HepG2 (cell line): ENCODE results near the gene ZNF556. TPM values are rescaled to one million over a fixed set of nuclear protein-coding genes. Genes with fewer than 3 reads are reported as not detected.

Experiments used
- ATAC-seq: fragments of 200-7000 bp; cut with Tn5 transposase; 3 replicates; pipeline ENCODE4 v1.9.1; 2020; ENCODE audit warnings: mild to moderate bottlenecking, moderate library complexity
- BruUV-seq: library from RNA; stranded (reverse); fragments of 400-500 nt; replicated peaks from 2 replicates; lab custom pipeline; 2021; lab: Mats Ljungman, UMichigan
- CTCF ChIA-PET: fragments of 300-600 bp; formaldehyde crosslinking; extraction: SDS; loops from one replicate; lab custom pipeline; 2021; ENCODE audit warnings: low total read pairs, inconsistent platforms, low intra/inter-chr PET ratio; lab: Yijun Ruan, JAX
- POLR2A ChIA-PET: fragments of 350-600 bp; sonication (Branson Sonifier 250); formaldehyde crosslinking; loops from one replicate; lab custom pipeline; 2020; ENCODE audit warnings: antibody characterized with exemption, inconsistent platforms; lab: Yijun Ruan, JAX
- DNase-seq: peaks from one replicate; pipeline ENCODE4 v3.0.0-alpha.2; 2015; ENCODE audit warnings: low spot score
- FAIRE-seq: peaks from 3 replicates; lab custom pipeline; 2011; peaks lifted over from hg19 to GRCh38; lab: Jason Lieb, UNC
- H2AFZ ChIP-seq: one replicate; pipeline ENCODE4 v1.6.1; 2011; ENCODE audit warnings: low read length, inconsistent platforms
- H3K27ac ChIP-seq: fragments of 300-600 bp; 3 replicates; pipeline ENCODE4 v1.8.0; 2011; ENCODE audit warnings: mixed run types, mild to moderate bottlenecking, mixed read lengths, low read length, inconsistent platforms; ENCODE audit not compliant: insufficient read depth; ENCODE audit errors: extremely low read length
- H3K27me3 ChIP-seq, 2 experiments: fragments of 200-600 bp in 1 of 2; 2 replicates in 1 of 2; 3 replicates in 1 of 2; pipeline versions ENCODE4 v1.6.0 to v1.8.0; 2011; ENCODE audit warnings: low read length in 2 of 2, mild to moderate bottlenecking in 2 of 2, moderate library complexity in 2 of 2, inconsistent platforms in 1 of 2; ENCODE audit not compliant: insufficient read depth in 2 of 2, control insufficient read depth in 1 of 2
- H3K36me3 ChIP-seq, 2 experiments: fragments of 200-600 bp in 1 of 2; replicated peaks in 1 of 2; 2 replicates in 1 of 2; 3 replicates in 1 of 2; pipeline versions ENCODE4 v1.5.1 to v1.8.0; 2011; ENCODE audit warnings: low read length in 2 of 2, inconsistent platforms in 1 of 2; ENCODE audit not compliant: insufficient read depth in 2 of 2, control insufficient read depth in 1 of 2
- H3K4me1 ChIP-seq: 2 replicates; pipeline ENCODE4 v1.5.1; 2012; ENCODE audit warnings: low read length, inconsistent platforms; ENCODE audit not compliant: insufficient read depth
- H3K4me2 ChIP-seq: 2 replicates; pipeline ENCODE4 v1.6.0; 2011; ENCODE audit warnings: low read depth, low read length, inconsistent platforms
- H3K4me3 ChIP-seq, 3 experiments: fragments of 200-600 bp in 1 of 3; sonication (generic), shearing (Covaris generic) in 1 of 3; replicated peaks in 1 of 3; 2 replicates each; pipeline ENCODE4 v1.5.1; 2011 to 2016; ENCODE audit warnings: low read length in 3 of 3, inconsistent platforms in 2 of 3, low read depth in 2 of 3, mild to moderate bottlenecking in 2 of 3, control low read depth in 1 of 3, mixed read lengths in 1 of 3; ENCODE audit not compliant: insufficient read depth in 1 of 3
- H3K79me2 ChIP-seq: one replicate; pipeline ENCODE4 v1.6.1; 2011; ENCODE audit warnings: low read length, inconsistent platforms; ENCODE audit not compliant: insufficient read depth
- H3K9ac ChIP-seq: 2 replicates; pipeline ENCODE4 v1.6.0; 2011; ENCODE audit warnings: mild to moderate bottlenecking, low read depth, low read length, inconsistent platforms; ENCODE audit not compliant: insufficient read depth
- H3K9me3 ChIP-seq: 2 replicates; pipeline ENCODE4 v1.5.1; 2012; ENCODE audit warnings: mild to moderate bottlenecking, low read length
- H4K20me1 ChIP-seq: 2 replicates; pipeline ENCODE4 v1.6.0; 2011; ENCODE audit warnings: inconsistent platforms, mild to moderate bottlenecking, low read length, moderate library complexity; ENCODE audit not compliant: insufficient read depth
- AGO2 ChIP-seq: fragments of 200-400 bp; formaldehyde crosslinking; optimal IDR thresholded peaks from 2 replicates; pipeline ENCODE3; 2017; ENCODE audit warnings: mild to moderate bottlenecking, low read depth, low read length, moderate library complexity
- CHD4 ChIP-seq: fragments of 200-600 bp; sonication (generic); IDR thresholded peaks from 2 replicates; pipeline ENCODE4 v1.7.0; 2017; ENCODE audit warnings: mild to moderate bottlenecking, low read length, borderline replicate concordance
- DDIT3 ChIP-seq: sonication (generic); formaldehyde crosslinking; IDR thresholded peaks from 2 replicates; pipeline ENCODE4 v1.4.0; 2020; ENCODE audit warnings: mild to moderate bottlenecking, missing genetic modification reagents
- ETS1 ChIP-seq: sonication (generic); formaldehyde crosslinking; IDR thresholded peaks from 2 replicates; pipeline ENCODE4 v1.4.0; 2020; ENCODE audit warnings: missing genetic modification reagents
- FOXA1 ChIP-seq, 2 experiments: fragments of 450-650 bp in 1 of 2; sonication (generic) in 1 of 2; formaldehyde crosslinking in 1 of 2; IDR thresholded peaks; 2 replicates each; pipeline versions ENCODE4 v1.4.0 to v1.6.1; 2016 to 2020; ENCODE audit warnings: missing genetic modification reagents in 1 of 2
- HNF4G ChIP-seq, 2 experiments: sonication (generic) in 1 of 2; formaldehyde crosslinking in 1 of 2; IDR thresholded peaks; 2 replicates each; pipeline versions ENCODE4 v1.4.0 to v1.6.1; 2011 to 2020; ENCODE audit warnings: borderline replicate concordance in 2 of 2, low read depth in 2 of 2, mild to moderate bottlenecking in 2 of 2, low read length in 1 of 2, missing genetic modification reagents in 1 of 2, moderate library complexity in 1 of 2
- IRF9 ChIP-seq: sonication (generic); formaldehyde crosslinking; IDR thresholded peaks from 2 replicates; pipeline ENCODE4 v1.8.0; 2022; ENCODE audit warnings: missing genetic modification reagents, mild to moderate bottlenecking, borderline replicate concordance
- KLF13 ChIP-seq: sonication (generic); formaldehyde crosslinking; IDR thresholded peaks from 2 replicates; pipeline ENCODE4 v1.4.0; 2020; ENCODE audit warnings: mild to moderate bottlenecking, missing genetic modification reagents
- MAX ChIP-seq: IDR thresholded peaks from 2 replicates; pipeline ENCODE4 v1.6.1; 2012; ENCODE audit warnings: inconsistent platforms
- MXD4 ChIP-seq: IDR thresholded peaks from 2 replicates; pipeline ENCODE4 v1.6.1; 2016; ENCODE audit warnings: mild to moderate bottlenecking, missing biosample characterization, missing genetic modification reagents
- PATZ1 ChIP-seq: sonication (generic); formaldehyde crosslinking; IDR thresholded peaks from 2 replicates; pipeline ENCODE4 v1.4.0; 2020; ENCODE audit warnings: missing genetic modification reagents
- POLR2AphosphoS5 ChIP-seq: IDR thresholded peaks from 2 replicates; pipeline ENCODE4 v1.6.1; 2012; ENCODE audit warnings: low read depth, low read length
- SKI ChIP-seq: fragments of 450-650 bp; IDR thresholded peaks from one replicate; pipeline ENCODE4 v1.6.1; 2018; ENCODE audit warnings: mild to moderate bottlenecking; ENCODE audit not compliant: partially characterized antibody
- TOE1 ChIP-seq: sonication (generic); formaldehyde crosslinking; IDR thresholded peaks from 2 replicates; pipeline ENCODE4 v1.4.0; 2020; ENCODE audit warnings: mild to moderate bottlenecking, missing genetic modification reagents
- ZBTB46 ChIP-seq: sonication (generic); formaldehyde crosslinking; IDR thresholded peaks from 2 replicates; pipeline ENCODE4 v1.4.0; 2020; ENCODE audit warnings: mild to moderate bottlenecking, missing genetic modification reagents, borderline replicate concordance
- ZNF572 ChIP-seq: sonication (generic); formaldehyde crosslinking; IDR thresholded peaks from 2 replicates; pipeline ENCODE4 v1.5.1; 2020; ENCODE audit warnings: mild to moderate bottlenecking, missing genetic modification reagents
- WGBS: methylation state at CpG from one replicate; pipeline ENCODE4 v1.1.6; 2017; ENCODE audit warnings: low lambda C conversion rate; 5-methylcytosine and 5-hydroxymethylcytosine counted together
- in situ Hi-C: cut with HindIII; loops from 2 replicates; pipeline ENCODE4 v1.10.0; 2017; ENCODE audit warnings: low pct_unique_long_range_greater_than_20kb; ENCODE audit not compliant: extremely low pct_ligation_motif_present
- intact Hi-C: fragments of 100-400 bp; cut with micrococcal nuclease; formaldehyde crosslinking; loops from one replicate; pipeline ENCODE4 v1.10.0; 2022; ENCODE audit not compliant: unreplicated experiment
- polyA plus RNA-seq, 8 experiments: library from polyadenylated mRNA; depleted of rRNA in 3 of 8; stranded (reverse) in 7 of 8; unstranded in 1 of 8; fragments of >200 nt; fragmentation: Illumina TruSeq in 4 of 8; extraction: Trizol in 4 of 8; gene quantifications; 2 replicates each; pipeline versions ENCODE4 v1.2.1 to v1.2.3, GENCODE V29; 2011 to 2016; ENCODE audit warnings: low read depth in 4 of 8, missing spikeins in 1 of 8, mixed read lengths in 1 of 8; ENCODE audit not compliant: insufficient read depth in 1 of 8
- total RNA-seq, 5 experiments: library from RNA; depleted of rRNA; stranded (reverse); fragments of >200 nt; fragmentation: Illumina TruSeq; extraction: Trizol; gene quantifications; 2 replicates each; pipeline ENCODE4 v1.2.3, GENCODE V29; 2016; ENCODE audit warnings: low read depth in 1 of 5

Gene ZNF556
- total and polyA plus RNA-seq, 2 of the 13 experiments (the other 11 are each of a cell fraction or from before 2014, with no cell fraction given), result 4.2 to 28.6 TPM

- Histone ChIP-seq H4K20me1 (0 out of 2 replicates have a peak, but pooled peaks cover 2% of the 10 kb centered on the region), H3K36me3 (peaks cover 9 to 36% of the 10 kb centered on the region in 2 experiments; a peak in 4 of 5 replicates), H3K9me3 (no peaks in the 10 kb centered on the region), H2AFZ (no peak overlapping the region), H3K4me2 (no peak overlapping the region), H3K27ac (no peak overlapping the region), H3K4me1 (peaks cover 18% of the 10 kb centered on the region), H3K4me3 (no peak overlapping the region), H3K27me3 (no peaks in the 10 kb centered on the region), H3K9ac (no peak overlapping the region), H3K79me2 (peaks cover 7% of the 10 kb centered on the region)
- FAIRE-seq, result no peak
- no peak for DNase-seq
- no peak for ATAC-seq
- TSS peak; percentile 15 for BruUV-seq
- POLR2A ChIA-PET, result no interaction called here
- TF ChIP-seq MXD4 (CRISPR knock-in tag) (no peak), TOE1 (CRISPR knock-in tag) (no peak), POLR2AphosphoS5 (no peak), ZBTB46 (no peak), ZNF572 (no peak), PATZ1 (CRISPR knock-in tag) (no peak), HNF4G (IDR thresholded peaks at IDR 0.05; ENCODE audit: borderline replicate concordance, low read depth, low read length) (no peak), HNF4G (CRISPR knock-in tag; IDR thresholded peaks at IDR 0.05; ENCODE audit: borderline replicate concordance, low read depth) (no peak), CHD4 (no peak), FOXA1 (IDR thresholded peaks at IDR 0.05) (no peak), FOXA1 (CRISPR knock-in tag; IDR thresholded peaks at IDR 0.05) (no peak), AGO2 (no peak), MAX (no peak), KLF13 (CRISPR knock-in tag) (no peak), DDIT3 (CRISPR knock-in tag) (no peak), ETS1 (CRISPR knock-in tag) (no peak), IRF9 (CRISPR knock-in tag) (no peak), SKI (no peak)
- intact Hi-C loops (no loop called here), in situ Hi-C loops (no loop called here)
- CTCF ChIA-PET, result no interaction called here
- 95% methylated on average over 11 of the region's 11 CpGs for WGBS
These were observed 14.0 kb upstream of the ZNF556 start for GRCh38 chr19:2853015-2853606.
